NCI-H1417 (cell line): ENCODE data around the gene FKBP5.
"Not testable (repeated sequence)": the region's sequence is repeated elsewhere in the genome, so short reads cannot be mapped to it uniquely, and the experiment has no call there.

Experiments
- DNase-seq, 3 experiments: peaks; one replicate each; lab custom pipeline; 2025; lab: John Stamatoyannopoulos, UW

Gene FKBP5

GRCh38 chr6:35690484-35690883 lies 1.8 kb upstream of the FKBP5 start:
- no peak for DNase-seq

GRCh38 chr6:35690006-35690405 lies 1.3 kb upstream of the FKBP5 start:
- DNase-seq = not testable (repeated sequence)

- peak; percentile 41 to 50 (median 47) for DNase-seq
Observed at GRCh38 chr6:35687658-35688604, 784 bp downstream of the FKBP5 start.

- DNase-seq = no peak
Observed at GRCh38 chr6:35686873-35687555, 1.7 kb downstream of the FKBP5 start.

- DNase-seq = no peak
Observed at GRCh38 chr6:35686436-35686835, 2.3 kb downstream of the FKBP5 start.

- no peak for DNase-seq
Observed at GRCh38 chr6:35683267-35683666, 5.4 kb downstream of the FKBP5 start.

GRCh38 chr6:35681298-35681697 lies 7.4 kb downstream of the FKBP5 start:
- DNase-seq = no peak

- DNase-seq = no peak
Observed at GRCh38 chr6:35679399-35679798, 9.3 kb downstream of the FKBP5 start.

GRCh38 chr6:35678814-35679213 lies 9.9 kb downstream of the FKBP5 start:
- no peak for DNase-seq

- DNase-seq = no peak
Observed at GRCh38 chr6:35678021-35678654, 10.6 kb downstream of the FKBP5 start.

GRCh38 chr6:35677456-35677855 lies 11.3 kb downstream of the FKBP5 start:
- peak in 1 of 3 experiments; percentile 8 for DNase-seq

GRCh38 chr6:35675871-35676459 lies 12.8 kb downstream of the FKBP5 start:
- DNase-seq = no peak

- DNase-seq = peak in 1 of 3 experiments; percentile 18
Observed at GRCh38 chr6:35674594-35674993, 14.1 kb downstream of the FKBP5 start.

GRCh38 chr6:35673755-35674154 lies 15.0 kb downstream of the FKBP5 start:
- DNase-seq = no peak

- not testable (repeated sequence) for DNase-seq
Observed at GRCh38 chr6:35673284-35673666, 15.4 kb downstream of the FKBP5 start.

GRCh38 chr6:35670453-35670852 lies 18.3 kb downstream of the FKBP5 start:
- DNase-seq = not testable (repeated sequence)

- no peak for DNase-seq
Observed at GRCh38 chr6:35669451-35670045, 19.2 kb downstream of the FKBP5 start.

GRCh38 chr6:35668744-35669450 lies 19.8 kb downstream of the FKBP5 start:
- DNase-seq = no peak

- DNase-seq = no peak
Observed at GRCh38 chr6:35668096-35668495, 20.6 kb downstream of the FKBP5 start.

- no peak for DNase-seq
Observed at GRCh38 chr6:35665573-35665972, 23.1 kb downstream of the FKBP5 start.

GRCh38 chr6:35664945-35665344 lies 23.8 kb downstream of the FKBP5 start:
- no peak for DNase-seq
